ENCODE data around the gene TM2D3.

The TM2D3 gene

GRCh38 chr15:101652098-101652785, at the start of gene TM2D3:
TSS of gene TM2D3 (minus strand) at chr15:101652381. CDS start at chr15:101652361, 20 bp downstream.
- peak; percentile 90 for DNase-seq (ENCODE audit: low read depth in 2 of 2)

- no peak for DNase-seq (ENCODE audit: low read depth in 2 of 2)
Measured at GRCh38 chr15:101698314-101698713, 46.1 kb upstream of the TM2D3 start.

- no peak for DNase-seq (ENCODE audit: low read depth in 2 of 2)
Measured at GRCh38 chr15:101697488-101697887, 45.3 kb upstream of the TM2D3 start.

- DNase-seq (ENCODE audit: low read depth in 2 of 2), result no peak
Measured at GRCh38 chr15:101696829-101697228, 44.6 kb upstream of the TM2D3 start.

GRCh38 chr15:101694261-101694660, 42.1 kb upstream of the TM2D3 start:
- DNase-seq (ENCODE audit: low read depth in 2 of 2), result no peak

GRCh38 chr15:101692801-101693598, 40.8 kb upstream of the TM2D3 start:
- no peak for DNase-seq (ENCODE audit: low read depth in 2 of 2)

- peak in 1 of 2 experiments; percentile 19 for DNase-seq (ENCODE audit: low read depth in 2 of 2)
Measured at GRCh38 chr15:101689901-101690300, 37.7 kb upstream of the TM2D3 start.

GRCh38 chr15:101686718-101687117, 34.5 kb upstream of the TM2D3 start:
- no peak for DNase-seq (ENCODE audit: low read depth in 2 of 2)

GRCh38 chr15:101684877-101685276, 32.7 kb upstream of the TM2D3 start:
- no peak for DNase-seq (ENCODE audit: low read depth in 2 of 2)

- no peak for DNase-seq (ENCODE audit: low read depth in 2 of 2)
Measured at GRCh38 chr15:101684384-101684783, 32.2 kb upstream of the TM2D3 start.

GRCh38 chr15:101679806-101680205, 27.6 kb upstream of the TM2D3 start:
- DNase-seq (ENCODE audit: low read depth in 2 of 2), result no peak

- DNase-seq (ENCODE audit: low read depth in 2 of 2), result no peak
Measured at GRCh38 chr15:101676921-101677329, 24.7 kb upstream of the TM2D3 start.

- DNase-seq (ENCODE audit: low read depth in 2 of 2), result no peak
Measured at GRCh38 chr15:101675796-101676582, 23.8 kb upstream of the TM2D3 start.

GRCh38 chr15:101675015-101675414, 22.8 kb upstream of the TM2D3 start:
- no peak for DNase-seq (ENCODE audit: low read depth in 2 of 2)

GRCh38 chr15:101672298-101672697, 20.1 kb upstream of the TM2D3 start:
- no peak for DNase-seq (ENCODE audit: low read depth in 2 of 2)

- DNase-seq (ENCODE audit: low read depth in 2 of 2), result no peak
Measured at GRCh38 chr15:101669744-101670143, 17.6 kb upstream of the TM2D3 start.

GRCh38 chr15:101667881-101668280, 15.7 kb upstream of the TM2D3 start:
- no peak for DNase-seq (ENCODE audit: low read depth in 2 of 2)

- DNase-seq (ENCODE audit: low read depth in 2 of 2), result no peak
Measured at GRCh38 chr15:101664303-101664913, 12.2 kb upstream of the TM2D3 start.

GRCh38 chr15:101662203-101662602, 10.0 kb upstream of the TM2D3 start:
- no peak for DNase-seq (ENCODE audit: low read depth in 2 of 2)

- DNase-seq (ENCODE audit: low read depth in 2 of 2), result no peak
Measured at GRCh38 chr15:101660005-101660404, 7.8 kb upstream of the TM2D3 start.

GRCh38 chr15:101657968-101658784, 6.0 kb upstream of the TM2D3 start:
- DNase-seq (ENCODE audit: low read depth in 2 of 2), result no peak
